Dermis blood vessel endothelial cell (primary cell): ENCODE results near the gene CDKN2B. TPM values are rescaled to one million over a fixed set of nuclear protein-coding genes. Genes with fewer than 3 reads are reported as not detected.
A peak's percentile ranks its signal among the peaks of the same experiment; 100 is the strongest.

Experiments
- DNase-seq: peaks from one replicate; pipeline ENCODE4 v3.0.0; 2010
- total RNA-seq: library from RNA; depleted of rRNA; stranded (reverse); fragments of >200 nt; gene quantifications from 2 replicates; pipeline ENCODE4 v1.2.3, GENCODE V29; 2014

Gene CDKN2B
- total RNA-seq, 1 donor from 2014 or later: 2.4 TPM

GRCh38 chr9:22033012-22033630, 24.0 kb upstream of the CDKN2B start:
- DNase-seq: no peak

GRCh38 chr9:22031655-22032411, 22.7 kb upstream of the CDKN2B start:
- no peak for DNase-seq

GRCh38 chr9:22030101-22030598, 21.0 kb upstream of the CDKN2B start:
- DNase-seq: peak; percentile 74

GRCh38 chr9:22029231-22029630, 20.1 kb upstream of the CDKN2B start:
- no peak for DNase-seq

GRCh38 chr9:22028394-22028793, 19.3 kb upstream of the CDKN2B start:
- DNase-seq: no peak

- no peak for DNase-seq
Observed at GRCh38 chr9:22026696-22027095, 17.6 kb upstream of the CDKN2B start.

GRCh38 chr9:22022396-22022795, 13.3 kb upstream of the CDKN2B start:
- DNase-seq: no peak

- peak; percentile 64 for DNase-seq
Observed at GRCh38 chr9:22010866-22011625, 1.9 kb upstream of the CDKN2B start.

- no peak for DNase-seq
Observed at GRCh38 chr9:22009506-22009867, 382 bp upstream of the CDKN2B start.

GRCh38 chr9:22008384-22008716, 755 bp downstream of the CDKN2B start:
- DNase-seq: no peak

- peak; percentile 25 for DNase-seq
Observed at GRCh38 chr9:22005702-22006606, 3.2 kb downstream of the CDKN2B start.

- DNase-seq: peak; percentile 56
Observed at GRCh38 chr9:22005021-22005701, 3.9 kb downstream of the CDKN2B start.

- DNase-seq: no peak
Observed at GRCh38 chr9:22002038-22002437, 7.1 kb downstream of the CDKN2B start.

GRCh38 chr9:21998026-21998425, 11.1 kb downstream of the CDKN2B start:
- no peak for DNase-seq

GRCh38 chr9:21997480-21997879, 11.6 kb downstream of the CDKN2B start:
- no peak for DNase-seq

GRCh38 chr9:21996858-21997257, 12.2 kb downstream of the CDKN2B start:
- DNase-seq: no peak

GRCh38 chr9:21996438-21996837, 12.7 kb downstream of the CDKN2B start:
- DNase-seq: no peak

GRCh38 chr9:21995666-21996398, 13.3 kb downstream of the CDKN2B start:
- peak; percentile 71 for DNase-seq

GRCh38 chr9:21995006-21995665, 14.0 kb downstream of the CDKN2B start:
- DNase-seq: peak; percentile 77

GRCh38 chr9:21994556-21995005, 14.5 kb downstream of the CDKN2B start, which contains the start of gene CDKN2B-AS1:
TSS of gene CDKN2B-AS1 (plus strand) at chr9:21994791.
- DNase-seq: peak; percentile 85
